Ramos (cell line): ENCODE results near the gene BCKDK.

ENCODE experiments used
- in situ Hi-C: fragments of 300-500 bp; cut with MboI; formaldehyde crosslinking; loops from one replicate; pipeline ENCODE4 v1.14.3; 2022; ENCODE audit warnings: low sequenced_read_pairs; ENCODE audit not compliant: unreplicated experiment

BCKDK gene

GRCh38 chr16:31117384-31118222 is 9.4 kb downstream of the BCKDK start, which contains the start of gene KAT8:
Gene KAT8 (plus strand): TSS chr16:31117664. CDS start chr16:31117682, 18 bp downstream.
- in situ Hi-C loops, result no loop called here

GRCh38 chr16:31118223-31119155 is 10.3 kb downstream of the BCKDK start:
- in situ Hi-C loops, result no loop called here

GRCh38 chr16:31120129-31120528 is 11.9 kb downstream of the BCKDK start:
- in situ Hi-C loops, result no loop called here

GRCh38 chr16:31125844-31126243 is 17.7 kb downstream of the BCKDK start:
- in situ Hi-C loops, result no loop called here

- in situ Hi-C loops, result no loop called here
Observed at GRCh38 chr16:31127182-31127581, 19.0 kb downstream of the BCKDK start.

- in situ Hi-C loops, result no loop called here
Observed at GRCh38 chr16:31128711-31129567, 20.8 kb downstream of the BCKDK start.

GRCh38 chr16:31129568-31130335 is 21.6 kb downstream of the BCKDK start:
- in situ Hi-C loops, result no loop called here

GRCh38 chr16:31130336-31130891 is 22.2 kb downstream of the BCKDK start:
- in situ Hi-C loops, result no loop called here

GRCh38 chr16:31130899-31131298 is 22.7 kb downstream of the BCKDK start:
- in situ Hi-C loops, result no loop called here

- in situ Hi-C loops, result no loop called here
Observed at GRCh38 chr16:31131416-31131815, 23.2 kb downstream of the BCKDK start.

GRCh38 chr16:31131841-31132271 is 23.7 kb downstream of the BCKDK start:
- in situ Hi-C loops, result no loop called here

- in situ Hi-C loops, result no loop called here
Observed at GRCh38 chr16:31132303-31132979, 24.3 kb downstream of the BCKDK start.

GRCh38 chr16:31133046-31133501 is 24.9 kb downstream of the BCKDK start:
- in situ Hi-C loops, result no loop called here

GRCh38 chr16:31134091-31134571 is 25.9 kb downstream of the BCKDK start:
- in situ Hi-C loops, result no loop called here

GRCh38 chr16:31134625-31135534 is 26.7 kb downstream of the BCKDK start:
- in situ Hi-C loops, result no loop called here

GRCh38 chr16:31135535-31136286 is 27.5 kb downstream of the BCKDK start, which contains the start of gene PRSS8:
Gene PRSS8 (minus strand): TSS chr16:31135727. CDS start chr16:31135498, 229 bp downstream.
- in situ Hi-C loops, result no loop called here
